Measurements from ENCODE around the gene ATRNL1.
"Not testable (repeated sequence)": the region's sequence is repeated elsewhere in the genome, so short reads cannot be mapped to it uniquely, and the experiment has no call there.

ATRNL1 gene

GRCh38 chr10:115772606-115773005 is 679.4 kb downstream of the ATRNL1 start:
- no peak for DNase-seq

GRCh38 chr10:115773832-115774231 is 680.7 kb downstream of the ATRNL1 start:
- DNase-seq, result no peak

- no peak for DNase-seq
Measured at GRCh38 chr10:115774721-115775120, 681.6 kb downstream of the ATRNL1 start.

GRCh38 chr10:115777646-115778045 is 684.5 kb downstream of the ATRNL1 start:
- no peak for DNase-seq

GRCh38 chr10:115790220-115790619 is 697.1 kb downstream of the ATRNL1 start:
- no peak for DNase-seq

- no peak for DNase-seq
Measured at GRCh38 chr10:115795964-115796363, 702.8 kb downstream of the ATRNL1 start.

GRCh38 chr10:115801457-115801856 is 708.3 kb downstream of the ATRNL1 start:
- no peak for DNase-seq

GRCh38 chr10:115801992-115802391 is 708.8 kb downstream of the ATRNL1 start:
- no peak for DNase-seq

GRCh38 chr10:115802911-115803310 is 709.7 kb downstream of the ATRNL1 start:
- DNase-seq, result no peak

- no peak for DNase-seq
Measured at GRCh38 chr10:115814542-115814941, 721.4 kb downstream of the ATRNL1 start.

GRCh38 chr10:115818012-115818411 is 724.8 kb downstream of the ATRNL1 start:
- no peak for DNase-seq

GRCh38 chr10:115826396-115826795 is 733.2 kb downstream of the ATRNL1 start:
- DNase-seq, result no peak

- no peak for DNase-seq
Measured at GRCh38 chr10:115827231-115828009, 734.3 kb downstream of the ATRNL1 start.

- DNase-seq, result not testable (repeated sequence)
Measured at GRCh38 chr10:115828182-115828581, 735.0 kb downstream of the ATRNL1 start.

GRCh38 chr10:115829521-115830205 is 736.5 kb downstream of the ATRNL1 start:
- no peak for DNase-seq

GRCh38 chr10:115830265-115830970 is 737.3 kb downstream of the ATRNL1 start:
- DNase-seq, result no peak

- DNase-seq, result no peak
Measured at GRCh38 chr10:115831016-115831415, 737.9 kb downstream of the ATRNL1 start.

GRCh38 chr10:115833119-115833518 is 740.0 kb downstream of the ATRNL1 start:
- no peak for DNase-seq

- DNase-seq, result no peak
Measured at GRCh38 chr10:115844591-115844990, 751.4 kb downstream of the ATRNL1 start.

GRCh38 chr10:115845921-115846320 is 752.8 kb downstream of the ATRNL1 start:
- DNase-seq, result no peak

- no peak for DNase-seq
Measured at GRCh38 chr10:115846528-115846927, 753.4 kb downstream of the ATRNL1 start.

- DNase-seq, result no peak
Measured at GRCh38 chr10:115849197-115849596, 756.0 kb downstream of the ATRNL1 start.

- DNase-seq, result no peak
Measured at GRCh38 chr10:115850666-115851065, 757.5 kb downstream of the ATRNL1 start.

GRCh38 chr10:115851695-115852094 is 758.5 kb downstream of the ATRNL1 start:
- DNase-seq, result no peak

Measured in right forelimb (tissue), 1 donor.